IPS-NIHi11 (cell line): ENCODE results near the gene PHLDA1.

ENCODE experiments used
- DNase-seq: peaks from one replicate; pipeline ENCODE4 v3.0.0; 2012; ENCODE audit warnings: mixed read lengths, low spot score

The PHLDA1 gene

GRCh38 chr12:76037130-76038103 is 5.8 kb upstream of the PHLDA1 start:
- peak; percentile 62 for DNase-seq

- DNase-seq, result no peak
Observed at GRCh38 chr12:76035045-76035444, 3.5 kb upstream of the PHLDA1 start.

- DNase-seq, result no peak
Observed at GRCh38 chr12:76033081-76034011, 1.8 kb upstream of the PHLDA1 start.

GRCh38 chr12:76032043-76032981 is 736 bp upstream of the PHLDA1 start:
- DNase-seq, result peak; percentile 49

- no peak for DNase-seq
Observed at GRCh38 chr12:76031081-76031413, 529 bp downstream of the PHLDA1 start.

GRCh38 chr12:76030341-76031080 is 1.1 kb downstream of the PHLDA1 start:
- peak; percentile 29 for DNase-seq

GRCh38 chr12:76029982-76030340 is 1.6 kb downstream of the PHLDA1 start:
- no peak for DNase-seq

GRCh38 chr12:76028571-76029277 is 2.9 kb downstream of the PHLDA1 start:
- no peak for DNase-seq

- no peak for DNase-seq
Observed at GRCh38 chr12:76026643-76027063, 4.9 kb downstream of the PHLDA1 start.

GRCh38 chr12:76025601-76026575 is 5.7 kb downstream of the PHLDA1 start:
- no peak for DNase-seq

GRCh38 chr12:76024942-76025600 is 6.5 kb downstream of the PHLDA1 start:
- no peak for DNase-seq

- no peak for DNase-seq
Observed at GRCh38 chr12:76024102-76024781, 7.3 kb downstream of the PHLDA1 start.

GRCh38 chr12:76023069-76023690 is 8.4 kb downstream of the PHLDA1 start:
- DNase-seq, result no peak

- no peak for DNase-seq
Observed at GRCh38 chr12:76022506-76022905, 9.1 kb downstream of the PHLDA1 start.

GRCh38 chr12:76020731-76021672 is 10.6 kb downstream of the PHLDA1 start:
- no peak for DNase-seq

- DNase-seq, result no peak
Observed at GRCh38 chr12:76020281-76020680, 11.3 kb downstream of the PHLDA1 start.
